Measurements from ENCODE around the gene AXL. TPM values are rescaled to one million over a fixed set of nuclear protein-coding genes. Genes with fewer than 3 reads are reported as not detected.

The AXL gene
- total RNA-seq, 1 donor, result 360 TPM

DNA sequence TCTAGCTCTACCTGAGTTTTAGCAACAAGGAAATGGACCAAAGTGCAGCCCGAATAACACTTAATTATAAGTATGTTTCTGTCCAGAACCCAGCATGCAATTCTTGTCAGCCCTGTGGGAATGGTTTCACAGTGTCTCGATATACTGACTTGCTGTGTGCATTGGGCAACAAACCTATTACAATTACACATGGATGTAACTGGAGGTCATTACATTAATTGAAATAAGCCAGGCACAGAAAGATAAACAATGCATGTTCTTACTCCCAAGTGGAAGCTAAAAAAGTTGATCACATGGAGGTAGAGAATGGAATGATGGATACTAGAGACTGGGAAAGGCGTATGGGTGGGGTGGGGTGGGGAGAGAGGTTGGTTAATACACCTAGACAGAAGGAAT is 31.1 kb upstream of the AXL start:
- TF ChIP-seq, protein P1, sequence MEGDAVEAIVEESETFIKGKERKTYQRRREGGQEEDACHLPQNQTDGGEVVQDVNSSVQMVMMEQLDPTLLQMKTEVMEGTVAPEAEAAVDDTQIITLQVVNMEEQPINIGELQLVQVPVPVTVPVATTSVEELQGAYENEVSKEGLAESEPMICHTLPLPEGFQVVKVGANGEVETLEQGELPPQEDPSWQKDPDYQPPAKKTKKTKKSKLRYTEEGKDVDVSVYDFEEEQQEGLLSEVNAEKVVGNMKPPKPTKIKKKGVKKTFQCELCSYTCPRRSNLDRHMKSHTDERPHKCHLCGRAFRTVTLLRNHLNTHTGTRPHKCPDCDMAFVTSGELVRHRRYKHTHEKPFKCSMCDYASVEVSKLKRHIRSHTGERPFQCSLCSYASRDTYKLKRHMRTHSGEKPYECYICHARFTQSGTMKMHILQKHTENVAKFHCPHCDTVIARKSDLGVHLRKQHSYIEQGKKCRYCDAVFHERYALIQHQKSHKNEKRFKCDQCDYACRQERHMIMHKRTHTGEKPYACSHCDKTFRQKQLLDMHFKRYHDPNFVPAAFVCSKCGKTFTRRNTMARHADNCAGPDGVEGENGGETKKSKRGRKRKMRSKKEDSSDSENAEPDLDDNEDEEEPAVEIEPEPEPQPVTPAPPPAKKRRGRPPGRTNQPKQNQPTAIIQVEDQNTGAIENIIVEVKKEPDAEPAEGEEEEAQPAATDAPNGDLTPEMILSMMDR (IDR thresholded peaks at IDR 0.05; ENCODE audit: insufficient read depth, low read depth, low read length), result no peak
- DNase-seq (ENCODE audit: low read depth), result peak; percentile 51
- H3K4me3 ChIP-seq (ENCODE audit: low read depth, low read length), result no peak overlapping the region

DNA sequence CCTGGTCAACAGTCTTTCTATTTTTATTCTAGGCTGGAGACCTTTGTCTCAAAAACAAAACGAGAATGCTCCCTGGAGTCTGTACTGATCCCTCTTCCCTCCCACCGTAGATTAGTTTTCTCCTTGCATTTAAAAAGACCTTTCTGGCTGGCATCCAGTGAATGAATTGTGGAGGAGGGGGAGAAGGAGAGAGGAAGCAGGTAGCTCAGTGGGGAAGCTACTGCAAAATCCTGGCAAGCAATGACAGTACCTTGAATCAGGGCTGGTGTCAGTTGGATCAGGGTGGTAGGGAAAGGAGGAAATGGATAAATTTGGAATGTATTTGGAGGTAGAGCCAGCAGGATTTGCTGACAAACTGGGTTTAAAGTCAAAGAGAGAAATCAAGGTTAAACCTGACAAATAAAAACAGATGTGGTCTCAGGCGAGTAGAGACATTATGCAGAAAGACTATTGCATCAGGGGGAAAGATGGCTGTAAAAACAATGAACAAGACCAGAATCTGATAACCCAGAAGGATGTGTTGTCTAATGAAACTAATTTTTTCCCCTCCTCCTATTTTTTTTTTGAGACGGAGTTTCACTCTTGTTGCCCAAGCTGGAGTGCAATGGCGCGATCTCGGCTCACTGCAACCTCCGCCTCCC is 29.5 kb upstream of the AXL start:
- DNase-seq (ENCODE audit: low read depth), result peak; percentile 70
- TF ChIP-seq, protein P1 (IDR thresholded peaks at IDR 0.05; ENCODE audit: insufficient read depth, low read depth, low read length), result no peak
- H3K4me3 ChIP-seq (ENCODE audit: low read depth, low read length), result no peak overlapping the region

- H3K4me3 ChIP-seq (ENCODE audit: low read depth, low read length), result peak within 1 kb of the TSS; percentile 68
- peak; percentile 55 for DNase-seq (ENCODE audit: low read depth)
- TF ChIP-seq, protein P1 (IDR thresholded peaks at IDR 0.05; ENCODE audit: insufficient read depth, low read depth, low read length), result no peak
These were observed 26.2 kb upstream of the AXL start, which contains the start of gene CYP2S1 for GRCh38 chr19:41192574-41193429. Gene CYP2S1, plus strand, starts transcription at chr19:41193219. Its CDS starts 46 bp downstream, at chr19:41193265.

DNA sequence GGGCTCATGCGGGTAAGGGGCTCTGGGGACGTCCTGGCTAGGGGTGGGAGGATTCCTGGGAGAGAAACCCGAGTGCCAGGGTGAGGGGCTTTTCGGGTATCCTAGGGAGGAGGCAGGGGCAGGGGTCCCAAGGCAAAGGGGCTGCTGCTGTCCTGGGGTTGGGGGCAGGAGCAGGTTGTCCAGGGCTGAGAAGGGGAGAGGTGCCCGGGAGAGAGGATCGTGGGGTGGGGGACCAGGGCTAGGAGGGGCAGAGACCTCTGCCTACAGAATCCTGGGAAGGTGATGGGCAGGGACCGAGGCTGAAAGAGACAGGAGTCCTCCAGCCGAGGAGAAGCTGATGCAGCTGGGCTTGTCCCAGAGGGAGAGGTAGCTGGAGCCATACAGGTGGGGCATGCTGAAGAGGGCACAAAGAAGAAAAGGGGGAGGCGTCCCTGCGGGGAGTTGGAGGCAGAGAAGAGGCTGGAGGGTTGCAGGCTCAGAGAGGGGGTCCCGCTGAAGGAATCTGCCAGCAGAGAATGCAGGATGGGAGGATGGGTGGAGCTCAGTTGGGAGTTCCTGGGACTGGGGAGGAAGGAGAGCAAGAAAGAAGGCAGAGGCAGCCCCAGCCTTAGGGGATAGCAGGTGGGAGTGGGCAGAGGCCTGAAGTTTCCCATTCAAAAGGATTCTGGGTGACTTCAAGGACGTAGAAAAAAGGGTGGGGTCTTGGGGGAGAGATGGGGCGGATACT is 25.4 kb upstream of the AXL start:
- DNase-seq (ENCODE audit: low read depth), result no peak
- TF ChIP-seq, protein P1 (IDR thresholded peaks at IDR 0.05; ENCODE audit: insufficient read depth, low read depth, low read length), result no peak
- peak overlapping the region; percentile 68 for H3K4me3 ChIP-seq (ENCODE audit: low read depth, low read length)

GRCh38 chr19:41194157-41194552 is 24.9 kb upstream of the AXL start:
- peak overlapping the region; percentile 68 for H3K4me3 ChIP-seq (ENCODE audit: low read depth, low read length)
- DNase-seq (ENCODE audit: low read depth), result no peak
- TF ChIP-seq, protein P1 (IDR thresholded peaks at IDR 0.05; ENCODE audit: insufficient read depth, low read depth, low read length), result no peak

GRCh38 chr19:41195675-41196497 is 23.1 kb upstream of the AXL start:
- peak overlapping the region; percentile 2 for H3K4me3 ChIP-seq (ENCODE audit: low read depth, low read length)
- TF ChIP-seq, protein P1 (IDR thresholded peaks at IDR 0.05; ENCODE audit: insufficient read depth, low read depth, low read length), result no peak
- peak; percentile 51 for DNase-seq (ENCODE audit: low read depth)

All from fibroblast of villous mesenchyme (primary cell).